H1 (cell line): Measurements from ENCODE around the gene SPTLC3. TPM values are rescaled to one million over a fixed set of nuclear protein-coding genes. Genes with fewer than 3 reads are reported as not detected.
A peak's percentile ranks its signal among the peaks of the same experiment; 100 is the strongest.

Experiments used
- CTCF ChIA-PET: fragments of 300-600 bp; sonication (Branson Sonifier 250); formaldehyde crosslinking; loops from one replicate; lab custom pipeline; 2021; ENCODE audit not compliant: partially characterized antibody; lab: Charles Lee
- POLR2A ChIA-PET: fragments of 300-600 bp; sonication (Branson Sonifier 250); formaldehyde crosslinking; loops from one replicate; lab custom pipeline; 2021; ENCODE audit warnings: inconsistent platforms; ENCODE audit not compliant: partially characterized antibody; lab: Charles Lee
- DNase-seq, 2 experiments: peaks; one replicate each; pipeline versions ENCODE4 v3.0.0 to v3.0.0-alpha.2; 2010 to 2022; ENCODE audit warnings: low spot score in 2 of 2, low read depth in 1 of 2, mixed read lengths in 1 of 2
- FAIRE-seq: peaks from 2 replicates; lab custom pipeline; 2011; peaks lifted over from hg19 to GRCh38; lab: Jason Lieb, UNC
- H2AFZ ChIP-seq: 2 replicates; pipeline ENCODE4 v1.8.1; 2012; ENCODE audit warnings: low read length, inconsistent platforms
- H2AK5ac ChIP-seq: 2 replicates; pipeline ENCODE4 v1.6.1; 2013; ENCODE audit warnings: low read depth, low read length
- H2BK120ac ChIP-seq: replicated peaks from 2 replicates; pipeline ENCODE3; 2013; ENCODE audit warnings: low read depth, low read length, inconsistent platforms
- H2BK12ac ChIP-seq: 2 replicates; pipeline ENCODE4 v1.6.1; 2013; ENCODE audit warnings: low read depth, low read length
- H2BK15ac ChIP-seq: 2 replicates; pipeline ENCODE4 v1.6.1; 2013; ENCODE audit warnings: low read length
- H2BK20ac ChIP-seq: 2 replicates; pipeline ENCODE4 v1.6.1; 2013; ENCODE audit warnings: low read length
- H2BK5ac ChIP-seq: 2 replicates; pipeline ENCODE4 v1.6.1; 2013; ENCODE audit warnings: low read depth, low read length
- H3K14ac ChIP-seq: 2 replicates; pipeline ENCODE4 v1.6.1; 2013; ENCODE audit warnings: inconsistent platforms; ENCODE audit not compliant: insufficient read length
- H3K18ac ChIP-seq: 2 replicates; pipeline ENCODE4 v1.6.1; 2013; ENCODE audit warnings: low read length; ENCODE audit errors: extremely low read depth
- H3K23ac ChIP-seq: 2 replicates; pipeline ENCODE4 v1.6.1; 2013; ENCODE audit warnings: inconsistent platforms; ENCODE audit not compliant: insufficient read length
- H3K23me2 ChIP-seq: 2 replicates; pipeline ENCODE4 v1.6.1; 2013; ENCODE audit warnings: low read depth, low read length
- H3K27ac ChIP-seq: 2 replicates; pipeline ENCODE4 v1.6.1; 2011; ENCODE audit warnings: low read depth, low read length, inconsistent platforms
- H3K27me3 ChIP-seq, 4 experiments: replicated peaks in 1 of 4; 1 replicate in 1 of 4; 2 replicates in 3 of 4; pipeline versions ENCODE4 v1.6.1 to v1.8.1; 2011 to 2013; ENCODE audit warnings: low read length in 3 of 4, mild to moderate bottlenecking in 3 of 4, inconsistent platforms in 2 of 4, mixed read lengths in 2 of 4, moderate library complexity in 1 of 4; ENCODE audit not compliant: control insufficient read depth in 3 of 4, insufficient read depth in 3 of 4; ENCODE audit errors: extremely low read depth in 1 of 4
- H3K36me3 ChIP-seq, 4 experiments: 2 replicates each; pipeline versions ENCODE4 v1.6.1 to v1.8.1; 2011 to 2013; ENCODE audit warnings: mild to moderate bottlenecking in 4 of 4, low read length in 3 of 4, moderate library complexity in 2 of 4, control low read depth in 1 of 4, inconsistent platforms in 1 of 4; ENCODE audit not compliant: insufficient read depth in 4 of 4, control insufficient read depth in 2 of 4
- H3K4ac ChIP-seq: replicated peaks from 2 replicates; pipeline ENCODE3; 2013; ENCODE audit warnings: low read length, low read depth, mixed read lengths, inconsistent platforms; ENCODE audit not compliant: insufficient read length
- H3K4me1 ChIP-seq, 4 experiments: replicated peaks in 1 of 4; 1 replicate in 1 of 4; 2 replicates in 3 of 4; pipeline versions ENCODE4 v1.6.1 to v1.8.1; 2011 to 2013; ENCODE audit warnings: low read length in 3 of 4, inconsistent platforms in 2 of 4, mixed read lengths in 1 of 4; ENCODE audit not compliant: insufficient read depth in 4 of 4, control insufficient read depth in 3 of 4
- H3K4me2 ChIP-seq, 2 experiments: 2 replicates each; pipeline versions ENCODE4 v1.6.1 to v1.8.1; 2011 to 2013; ENCODE audit warnings: low read depth in 2 of 2, low read length in 2 of 2, control low read depth in 1 of 2, inconsistent platforms in 1 of 2, mild to moderate bottlenecking in 1 of 2; ENCODE audit not compliant: insufficient read depth in 1 of 2
- H3K4me3 ChIP-seq, 4 experiments: fragments of 200-600, 300-600 bp in 1 of 4; sonication (generic), shearing (Covaris generic), sonication (Bioruptor Twin) in 1 of 4; 2 replicates each; pipeline versions ENCODE4 v1.5.1 to v1.8.1; 2011 to 2016; ENCODE audit warnings: low read length in 4 of 4, low read depth in 3 of 4, control low read depth in 2 of 4, inconsistent platforms in 2 of 4, mild to moderate bottlenecking in 2 of 4, mixed read lengths in 1 of 4, moderate library complexity in 1 of 4; ENCODE audit not compliant: insufficient read depth in 2 of 4; ENCODE audit errors: extremely low read depth in 1 of 4
- H3K56ac ChIP-seq: replicated peaks from 2 replicates; pipeline ENCODE3; 2013; ENCODE audit warnings: low read depth, mild to moderate bottlenecking, mixed read lengths, low read length, inconsistent platforms; ENCODE audit not compliant: insufficient read length
- H3K79me1 ChIP-seq: 2 replicates; pipeline ENCODE4 v1.6.1; 2013; ENCODE audit warnings: low read depth, low read length, control low read depth
- H3K79me2 ChIP-seq, 2 experiments: 2 replicates each; pipeline versions ENCODE4 v1.6.1 to v1.8.1; 2012 to 2013; ENCODE audit warnings: low read length in 2 of 2, mild to moderate bottlenecking in 2 of 2, inconsistent platforms in 1 of 2; ENCODE audit not compliant: insufficient read depth in 2 of 2, control insufficient read depth in 1 of 2
- H3K9ac ChIP-seq, 4 experiments: replicated peaks in 1 of 4; 1 replicate in 1 of 4; 2 replicates in 3 of 4; pipeline versions ENCODE4 v1.6.1 to v1.8.1; 2011 to 2013; ENCODE audit warnings: low read depth in 3 of 4, low read length in 3 of 4, control low read depth in 2 of 4, mild to moderate bottlenecking in 2 of 4, moderate library complexity in 2 of 4, inconsistent platforms in 1 of 4; ENCODE audit errors: extremely low read depth in 1 of 4
- H3K9me3 ChIP-seq, 2 experiments: 2 replicates each; pipeline versions ENCODE4 v1.6.1 to v1.8.1; 2012 to 2013; ENCODE audit warnings: mild to moderate bottlenecking in 2 of 2, moderate library complexity in 2 of 2, control low read depth in 1 of 2, inconsistent platforms in 1 of 2, low read depth in 1 of 2, low read length in 1 of 2, mixed read lengths in 1 of 2; ENCODE audit not compliant: insufficient read depth in 2 of 2
- H4K20me1 ChIP-seq, 2 experiments: replicated peaks in 1 of 2; 2 replicates each; pipeline versions ENCODE3 to v1.8.1; 2011 to 2013; ENCODE audit warnings: inconsistent platforms in 2 of 2, low read length in 2 of 2, mild to moderate bottlenecking in 1 of 2; ENCODE audit not compliant: insufficient read depth in 2 of 2, control insufficient read depth in 1 of 2
- H4K5ac ChIP-seq: 2 replicates; pipeline ENCODE4 v1.6.1; 2013; ENCODE audit warnings: low read length, low read depth, mixed read lengths, inconsistent platforms; ENCODE audit not compliant: insufficient read length
- H4K8ac ChIP-seq: 2 replicates; pipeline ENCODE4 v1.8.0; 2013; ENCODE audit warnings: mild to moderate bottlenecking, moderate library complexity, low read length, inconsistent platforms; ENCODE audit not compliant: insufficient read depth; ENCODE audit errors: extremely low read depth
- H4K91ac ChIP-seq: replicated peaks from 2 replicates; pipeline ENCODE3; 2013; ENCODE audit warnings: low read length, mixed read lengths, inconsistent platforms; ENCODE audit not compliant: insufficient read length
- ATF2 ChIP-seq: IDR thresholded peaks from 2 replicates; pipeline ENCODE4 v1.6.1; 2012; ENCODE audit warnings: low read length, inconsistent platforms
- EP300 ChIP-seq, 2 experiments: IDR thresholded peaks; 1 replicate in 1 of 2; 2 replicates in 1 of 2; pipeline ENCODE4 v1.6.1; 2011 to 2012; ENCODE audit warnings: low read depth in 2 of 2, low read length in 2 of 2, mild to moderate bottlenecking in 2 of 2, borderline replicate concordance in 1 of 2, inconsistent platforms in 1 of 2, moderate library complexity in 1 of 2
- FOSL1 ChIP-seq: IDR thresholded peaks from 2 replicates; pipeline ENCODE4 v1.6.1; 2011; ENCODE audit warnings: mild to moderate bottlenecking, low read depth, low read length, moderate library complexity; ENCODE audit not compliant: insufficient read depth
- GABPA ChIP-seq: IDR thresholded peaks from 2 replicates; pipeline ENCODE4 v1.6.1; 2011; ENCODE audit warnings: mild to moderate bottlenecking, low read length, moderate library complexity, borderline replicate concordance; ENCODE audit not compliant: insufficient read depth
- GTF2F1 ChIP-seq: IDR thresholded peaks from 2 replicates; pipeline ENCODE4 v1.6.1; 2012; ENCODE audit warnings: low read depth, low read length, improper control_type of control experiment, borderline replicate concordance
- HDAC2 ChIP-seq, 2 experiments: fragments of 300-600 bp in 1 of 2; sonication (generic) in 1 of 2; IDR thresholded peaks; 2 replicates each; pipeline ENCODE4 v1.6.1; 2011 to 2012; ENCODE audit warnings: low read depth in 2 of 2, low read length in 2 of 2, mild to moderate bottlenecking in 2 of 2, moderate library complexity in 2 of 2, borderline replicate concordance in 1 of 2, inconsistent platforms in 1 of 2
- MAX ChIP-seq: IDR thresholded peaks from 2 replicates; pipeline ENCODE4 v1.6.1; 2012; ENCODE audit warnings: inconsistent platforms
- POLR2AphosphoS5 ChIP-seq: IDR thresholded peaks from 2 replicates; pipeline ENCODE4 v1.6.1; 2011; ENCODE audit warnings: low read depth, low read length
- SAP30 ChIP-seq: fragments of 300-600 bp; sonication (generic); IDR thresholded peaks from 2 replicates; pipeline ENCODE4 v1.7.1; 2012; ENCODE audit warnings: low read length, moderate library complexity, mild to moderate bottlenecking, inconsistent platforms; ENCODE audit not compliant: insufficient read depth, insufficient replicate concordance
- SIRT6 ChIP-seq: IDR thresholded peaks from one replicate; pipeline ENCODE4 v1.7.1; 2012; ENCODE audit warnings: low read length, inconsistent platforms
- SP4 ChIP-seq: IDR thresholded peaks from 2 replicates; pipeline ENCODE4 v1.6.1; 2012; ENCODE audit warnings: low read length, inconsistent platforms
- YY1 ChIP-seq: IDR thresholded peaks from 2 replicates; pipeline ENCODE4 v1.6.1; 2011; ENCODE audit warnings: low read depth, mild to moderate bottlenecking, low read length
- WGBS, 2 experiments: shearing (Covaris generic) in 1 of 2; methylation state at CpG; one replicate each; pipeline versions ENCODE4 v1.1.6 to v1.1.7; 2013 to 2015; ENCODE audit warnings: low lambda C conversion rate in 2 of 2, mixed read lengths in 2 of 2, inconsistent platforms in 1 of 2, low coverage in 1 of 2, missing lambda C conversion rate in 1 of 2; ENCODE audit not compliant: insufficient replicate concordance in 2 of 2, insufficient coverage in 1 of 2, insufficient read length in 1 of 2; ENCODE audit errors: extremely low coverage in 1 of 2, missing lambda C conversion rate in 1 of 2; 5-methylcytosine and 5-hydroxymethylcytosine counted together
- polyA plus RNA-seq, 7 experiments: library from polyadenylated mRNA; depleted of rRNA in 3 of 7; stranded (reverse) in 5 of 7; unstranded in 2 of 7; fragments of >200 nt in 5 of 7; fragments of 200-250 nt in 2 of 7; gene quantifications; 1 replicate in 5 of 7; 2 replicates in 1 of 7; 4 replicates in 1 of 7; pipeline versions ENCODE4 v1.2.1 to v1.2.3, GENCODE V29; 2011 to 2013; ENCODE audit warnings: missing spikeins in 2 of 7, mixed read lengths in 2 of 7
- total RNA-seq: library from RNA; stranded (reverse); fragmentation: NEBNext Ultra II Directional; extraction: Animal tissue kit (Norgen Biotek cat#: 25700); gene quantifications from 2 replicates; pipeline ENCODE4 v1.2.1, GENCODE V29; 2021

SPTLC3 gene
- total and polyA plus RNA-seq, 2 of the 8 experiments (the other 6 are each of a cell fraction or from before 2014, with no cell fraction given) = 0.23 to 0.82 TPM

GRCh38 chr20:12965870-12966251 is 42.9 kb upstream of the SPTLC3 start:
- Histone ChIP-seq H2BK15ac (no peak overlapping the region), H2BK5ac (no peak overlapping the region), H3K18ac (no peak overlapping the region), H3K9me3 (peaks cover 12 to 14% of the 10 kb centered on the region in 2 experiments), H3K9ac (no peak overlapping the region), H2BK20ac (no peak overlapping the region), H3K4me1 (peaks cover 0 to 5% (median 0%) of the 10 kb centered on the region in 4 experiments; a peak in 1 of 7 replicates), H3K4me2 (no peak overlapping the region), H2BK12ac (no peak overlapping the region), H3K79me1 (no peaks in the 10 kb centered on the region), H3K27me3 (no peaks in the 10 kb centered on the region), H3K56ac (no peak overlapping the region), H4K20me1 (no peaks in the 10 kb centered on the region), H2BK120ac (no peak overlapping the region), H4K5ac (no peak overlapping the region), H2AK5ac (no peak overlapping the region), H4K8ac (no peak overlapping the region), H3K23ac (no peak overlapping the region), H3K4ac (no peak overlapping the region), H2AFZ (0 out of 2 replicates have a peak overlapping the region, but pooled peaks have one; percentile 45), H3K23me2 (no peaks in the 10 kb centered on the region), H3K36me3 (no peaks in the 10 kb centered on the region), H4K91ac (no peak overlapping the region), H3K14ac (no peak overlapping the region), H3K27ac (no peak overlapping the region), H3K79me2 (no peaks in the 10 kb centered on the region), H3K4me3 (no peak overlapping the region)
- FAIRE-seq = no peak
- DNase-seq = no peak
- WGBS, 2 experiments = 88% methylated on average over 4 of the region's 4 CpGs; no CpG with 5 or more reads in 1 of the 2 experiments
- ChIA-PET POLR2A (no interaction called here), CTCF (interaction anchor here (0.5 to 8.5 kb wide), 16 partner anchors 16 to 1615 kb away, joined by 3 to 64 read pairs (median 4); no protein-coding TSS in a partner anchor)
- TF ChIP-seq SIRT6 = no peak
- no peak for TF ChIP-seq FOSL1
- TF ChIP-seq HDAC2 (IDR thresholded peaks at IDR 0.05; ENCODE audit: borderline replicate concordance in 1 of 2, low read depth in 2 of 2, low read length in 2 of 2) = no peak
- no peak for TF ChIP-seq MAX
- TF ChIP-seq ATF2 = no peak
- TF ChIP-seq EP300 (IDR thresholded peaks at IDR 0.05; ENCODE audit: borderline replicate concordance in 1 of 2, low read depth in 2 of 2, low read length in 2 of 2) = no peak
- no peak for TF ChIP-seq YY1
- no peak for TF ChIP-seq SAP30
- TF ChIP-seq POLR2AphosphoS5 = no peak
- no peak for TF ChIP-seq GTF2F1
- no peak for TF ChIP-seq SP4
- no peak for TF ChIP-seq GABPA
